ENCODE measurements around the gene NDST4.

GRCh38 chr4:115152965-115153364 is 39.5 kb upstream of the NDST4 start:
- TF ChIP-seq POLR2A (IDR thresholded peaks at IDR 0.05) (no peak), CTCF (IDR thresholded peaks at IDR 0.05) (no peak), EP300 (IDR thresholded peaks at IDR 0.05) (no peak)
